GM12891 (cell line): Measurements from ENCODE around the gene RAI2.

Experiments
- POLR2A ChIP-seq: IDR thresholded peaks from 2 replicates; pipeline ENCODE4 v1.6.1; 2011; ENCODE audit warnings: low read depth, low read length, control low read depth
- POLR2AphosphoS5 ChIP-seq: IDR thresholded peaks from 2 replicates; pipeline ENCODE4 v1.6.1; 2011; ENCODE audit warnings: low read depth, low read length, control low read depth

DNA sequence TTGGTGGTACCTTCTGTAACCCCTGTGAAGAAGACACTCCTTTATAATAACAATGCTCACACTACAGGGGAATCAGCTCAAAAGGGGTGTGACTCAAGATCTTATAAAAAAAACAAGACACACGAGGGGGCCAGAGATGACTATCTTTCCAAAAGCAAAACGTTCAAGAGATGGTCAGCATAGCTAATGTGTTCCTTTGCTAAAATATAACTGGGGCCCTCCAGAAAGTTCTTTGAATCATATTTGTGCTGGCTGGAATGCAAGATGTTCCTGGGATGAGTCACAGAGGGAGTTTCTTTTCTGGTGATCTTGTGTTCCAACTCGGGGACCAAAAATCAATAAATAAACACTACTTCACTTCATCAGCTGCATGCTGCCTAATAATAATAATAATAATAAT is 46.5 kb downstream of the RAI2 start:
- no peak for TF ChIP-seq POLR2A
- no peak for TF ChIP-seq POLR2AphosphoS5
